H9 (cell line): ENCODE measurements around the gene AIFM2. TPM values are rescaled to one million over a fixed set of nuclear protein-coding genes. Genes with fewer than 3 reads are reported as not detected.
A peak's percentile ranks its signal among the peaks of the same experiment; 100 is the strongest.

Experiments
- DNase-seq: peaks from one replicate; pipeline ENCODE4 v3.0.0-alpha.2; 2017
- H2AFZ ChIP-seq: one replicate; pipeline ENCODE4 v1.6.1; 2013; ENCODE audit warnings: mild to moderate bottlenecking, low read length, control low read depth, moderate library complexity
- H2AK5ac ChIP-seq: 2 replicates; pipeline ENCODE4 v1.6.1; 2013; ENCODE audit warnings: low read length, control low read depth, mixed read lengths; ENCODE audit not compliant: insufficient read length
- H2BK120ac ChIP-seq: one replicate; pipeline ENCODE4 v1.6.1; 2013; ENCODE audit warnings: low read depth, mild to moderate bottlenecking, low read length, control low read depth, inconsistent platforms; ENCODE audit not compliant: poor library complexity, severe bottlenecking
- H2BK12ac ChIP-seq: 2 replicates; pipeline ENCODE4 v1.6.1; 2013; ENCODE audit warnings: low read length, control low read depth, mixed read lengths, low read depth; ENCODE audit not compliant: insufficient read length
- H2BK15ac ChIP-seq: 2 replicates; pipeline ENCODE4 v1.6.1; 2013; ENCODE audit warnings: low read depth, low read length, control low read depth
- H2BK20ac ChIP-seq: one replicate; pipeline ENCODE4 v1.6.1; 2013; ENCODE audit warnings: low read depth, mild to moderate bottlenecking, low read length, control low read depth, inconsistent platforms; ENCODE audit not compliant: poor library complexity, severe bottlenecking
- H2BK5ac ChIP-seq: 2 replicates; pipeline ENCODE4 v1.6.1; 2013; ENCODE audit warnings: low read length, control low read depth, mixed read lengths; ENCODE audit not compliant: insufficient read length
- H3K14ac ChIP-seq: 2 replicates; pipeline ENCODE4 v1.6.1; 2013; ENCODE audit warnings: low read length, control low read depth; ENCODE audit not compliant: insufficient read depth
- H3K18ac ChIP-seq: 2 replicates; pipeline ENCODE4 v1.6.1; 2013; ENCODE audit warnings: low read depth, mild to moderate bottlenecking, mixed read lengths, low read length, control low read depth; ENCODE audit not compliant: insufficient read length
- H3K23ac ChIP-seq: 2 replicates; pipeline ENCODE4 v1.6.1; 2013; ENCODE audit warnings: low read length, control low read depth, mixed read lengths, low read depth; ENCODE audit not compliant: insufficient read length
- H3K23me2 ChIP-seq: 2 replicates; pipeline ENCODE4 v1.6.1; 2013; ENCODE audit warnings: low read depth, mild to moderate bottlenecking, mixed read lengths, low read length, control low read depth; ENCODE audit not compliant: insufficient read length, poor library complexity, severe bottlenecking
- H3K27ac ChIP-seq: 2 replicates; pipeline ENCODE4 v1.5.1; 2013; ENCODE audit warnings: low read length, control low read depth, mixed read lengths, low read depth; ENCODE audit not compliant: insufficient read length
- H3K27me3 ChIP-seq: 2 replicates; pipeline ENCODE4 v1.6.1; 2013; ENCODE audit warnings: low read length, control low read depth, inconsistent platforms; ENCODE audit not compliant: insufficient read depth
- H3K4ac ChIP-seq: 2 replicates; pipeline ENCODE4 v1.6.1; 2013; ENCODE audit warnings: low read depth, mild to moderate bottlenecking, control low read depth, inconsistent platforms, low read length, moderate library complexity
- H3K4me1 ChIP-seq: 2 replicates; pipeline ENCODE4 v1.6.1; 2013; ENCODE audit warnings: low read length, control low read depth, inconsistent platforms; ENCODE audit not compliant: insufficient read depth
- H3K4me2 ChIP-seq: 2 replicates; pipeline ENCODE4 v1.6.1; 2013; ENCODE audit warnings: low read length, control low read depth, mixed read lengths; ENCODE audit not compliant: insufficient read length, insufficient read depth
- H3K56ac ChIP-seq: 2 replicates; pipeline ENCODE4 v1.6.1; 2013; ENCODE audit warnings: low read depth, mild to moderate bottlenecking, mixed read lengths, low read length, control low read depth; ENCODE audit not compliant: insufficient read length
- H3K79me1 ChIP-seq: 2 replicates; pipeline ENCODE4 v1.6.1; 2013; ENCODE audit warnings: low read depth, mild to moderate bottlenecking, moderate library complexity, low read length, control low read depth, inconsistent platforms; ENCODE audit not compliant: insufficient read depth, poor library complexity, severe bottlenecking
- H3K79me2 ChIP-seq: 2 replicates; pipeline ENCODE4 v1.6.1; 2013; ENCODE audit warnings: low read length, control low read depth, inconsistent platforms; ENCODE audit not compliant: insufficient read depth
- H3K9ac ChIP-seq: 2 replicates; pipeline ENCODE4 v1.6.1; 2013; ENCODE audit warnings: low read length, control low read depth, mixed read lengths; ENCODE audit not compliant: insufficient read length; ENCODE audit errors: extremely low read depth
- H3K9me3 ChIP-seq: one replicate; pipeline ENCODE4 v1.6.1; 2013; ENCODE audit warnings: low read depth, low read length, inconsistent platforms; ENCODE audit not compliant: control insufficient read depth
- H3T11ph ChIP-seq: one replicate; pipeline ENCODE4 v1.6.1; 2013; ENCODE audit warnings: mild to moderate bottlenecking, low read length, control low read depth, inconsistent platforms
- H4K20me1 ChIP-seq: one replicate; pipeline ENCODE4 v1.6.1; 2013; ENCODE audit not compliant: control insufficient read depth, insufficient read length, insufficient read depth
- H4K5ac ChIP-seq: 2 replicates; pipeline ENCODE4 v1.6.1; 2013; ENCODE audit warnings: low read depth, mild to moderate bottlenecking, mixed read lengths, low read length, control low read depth; ENCODE audit not compliant: insufficient read length
- H4K8ac ChIP-seq: replicated peaks from 2 replicates; pipeline ENCODE4 v1.6.1; 2013; ENCODE audit warnings: low read length, control low read depth, mixed read lengths, low read depth; ENCODE audit not compliant: insufficient read length
- H4K91ac ChIP-seq: 2 replicates; pipeline ENCODE4 v1.6.1; 2013; ENCODE audit warnings: low read depth, mild to moderate bottlenecking, moderate library complexity, mixed read lengths, low read length, control low read depth; ENCODE audit not compliant: insufficient read length
- H3K27ac Mint-ChIP-seq, 3 experiments: 2 replicates in 2 of 3; 3 replicates in 1 of 3; pipeline ENCODE4 v1.8.0; 2020 to 2021; ENCODE audit warnings: mixed read lengths in 3 of 3, mild to moderate bottlenecking in 1 of 3, moderate library complexity in 1 of 3
- H3K27me3 Mint-ChIP-seq: 2 replicates; pipeline ENCODE4 v1.8.0; 2021; ENCODE audit warnings: low read depth, mild to moderate bottlenecking, moderate library complexity, mixed read lengths
- H3K36me3 Mint-ChIP-seq, 3 experiments: 2 replicates in 2 of 3; 3 replicates in 1 of 3; pipeline ENCODE4 v1.8.0; 2020 to 2021; ENCODE audit warnings: low read depth in 3 of 3, mixed read lengths in 3 of 3; ENCODE audit not compliant: insufficient read depth in 1 of 3
- H3K4me1 Mint-ChIP-seq, 2 experiments: 2 replicates each; pipeline ENCODE4 v1.8.0; 2020; ENCODE audit warnings: mixed read lengths in 2 of 2
- H3K4me3 Mint-ChIP-seq, 2 experiments: 2 replicates in 1 of 2; 3 replicates in 1 of 2; pipeline ENCODE4 v1.8.0; 2020 to 2021; ENCODE audit warnings: mild to moderate bottlenecking in 2 of 2, mixed read lengths in 2 of 2, moderate library complexity in 1 of 2
- H3K9me3 Mint-ChIP-seq, 2 experiments: 2 replicates in 1 of 2; 3 replicates in 1 of 2; pipeline ENCODE4 v1.8.0; 2020; ENCODE audit warnings: mild to moderate bottlenecking in 2 of 2, mixed read lengths in 2 of 2, moderate library complexity in 1 of 2
- WGBS: extraction: QIAGEN DNeasy Blood & Tissue Kit; methylation state at CpG from one replicate; pipeline ENCODE4 v1.1.7; 2013; ENCODE audit warnings: missing lambda C conversion rate, low lambda C conversion rate, mixed read lengths; ENCODE audit not compliant: insufficient read length; ENCODE audit errors: extremely low coverage; 5-methylcytosine and 5-hydroxymethylcytosine counted together
- total RNA-seq: library from RNA; stranded (reverse); gene quantifications from 2 replicates; pipeline ENCODE4 v1.2.1, GENCODE V29; 2021
- TF ChIP-seq, protein P1 (sequence below): fragments of 200-600 bp; sonication (generic); conservative IDR thresholded peaks from 3 replicates; pipeline ENCODE4 v1.8.0; 2021; ENCODE audit warnings: antibody characterized with exemption, mild to moderate bottlenecking

AIFM2 gene
- total RNA-seq, 1 experiment from 2014 or later = 5.3 TPM

DNA sequence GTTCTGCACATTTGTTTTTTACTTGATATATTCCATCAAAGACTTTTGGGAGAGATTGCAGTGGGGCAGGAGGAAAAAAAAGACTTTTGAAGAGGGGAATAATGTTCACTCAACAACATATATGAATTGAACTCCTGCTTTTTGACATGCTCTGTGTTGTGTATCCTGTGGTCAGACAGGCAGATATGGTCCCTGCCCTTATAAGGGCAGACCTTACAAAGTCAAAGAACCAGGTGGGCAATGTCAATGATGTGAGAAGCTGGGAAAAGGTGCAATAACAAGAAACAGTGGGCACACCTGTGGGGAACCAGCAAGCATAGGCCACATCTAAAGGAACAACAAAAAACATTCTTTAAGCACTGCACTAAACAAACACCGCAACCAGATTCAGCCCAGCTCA, 8.2 kb downstream of the AIFM2 start:
- Histone ChIP-seq H3K14ac (no peak overlapping the region), H3K27ac (no peak overlapping the region), H2BK15ac (peak overlapping the region; percentile 83; the same call in 1 of the 2 replicates), H2AFZ (no peak overlapping the region), H3K79me1 (no peaks in the 10 kb centered on the region), H3K4me1 (no peaks in the 10 kb centered on the region), H2BK120ac (no peak overlapping the region), H3K23me2 (no peaks in the 10 kb centered on the region), H2AK5ac (no peak overlapping the region), H4K5ac (no peak overlapping the region), H3T11ph (no peak overlapping the region), H4K91ac (no peak overlapping the region), H3K23ac (no peak overlapping the region), H3K79me2 (no peaks in the 10 kb centered on the region), H4K8ac (no peak overlapping the region), H3K9me3 (no peaks in the 10 kb centered on the region), H3K56ac (no peak overlapping the region), H3K9ac (no peak overlapping the region), H2BK5ac (no peak overlapping the region), H2BK20ac (no peak overlapping the region), H4K20me1 (no peaks in the 10 kb centered on the region), H3K4ac (no peak overlapping the region), H3K27me3 (no peaks in the 10 kb centered on the region), H3K18ac (no peak overlapping the region), H3K4me2 (no peak overlapping the region), H2BK12ac (no peak overlapping the region)
- no CpG with 5 or more reads among the region's 1 CpG for WGBS
- no peak overlapping the region for H3K4me3 Mint-ChIP-seq
- no peaks in the 10 kb centered on the region; a peak in 1 of 4 replicates for H3K4me1 Mint-ChIP-seq
- no peaks in the 10 kb centered on the region for H3K36me3 Mint-ChIP-seq
- no peak for DNase-seq
- H3K9me3 Mint-ChIP-seq = peaks cover 0 to 2% of the 10 kb centered on the region in 2 experiments; a peak in 2 of 5 replicates
- peaks cover 1% of the 10 kb centered on the region; the same call in 1 of the 2 replicates for H3K27me3 Mint-ChIP-seq
- TF ChIP-seq, protein P1, sequence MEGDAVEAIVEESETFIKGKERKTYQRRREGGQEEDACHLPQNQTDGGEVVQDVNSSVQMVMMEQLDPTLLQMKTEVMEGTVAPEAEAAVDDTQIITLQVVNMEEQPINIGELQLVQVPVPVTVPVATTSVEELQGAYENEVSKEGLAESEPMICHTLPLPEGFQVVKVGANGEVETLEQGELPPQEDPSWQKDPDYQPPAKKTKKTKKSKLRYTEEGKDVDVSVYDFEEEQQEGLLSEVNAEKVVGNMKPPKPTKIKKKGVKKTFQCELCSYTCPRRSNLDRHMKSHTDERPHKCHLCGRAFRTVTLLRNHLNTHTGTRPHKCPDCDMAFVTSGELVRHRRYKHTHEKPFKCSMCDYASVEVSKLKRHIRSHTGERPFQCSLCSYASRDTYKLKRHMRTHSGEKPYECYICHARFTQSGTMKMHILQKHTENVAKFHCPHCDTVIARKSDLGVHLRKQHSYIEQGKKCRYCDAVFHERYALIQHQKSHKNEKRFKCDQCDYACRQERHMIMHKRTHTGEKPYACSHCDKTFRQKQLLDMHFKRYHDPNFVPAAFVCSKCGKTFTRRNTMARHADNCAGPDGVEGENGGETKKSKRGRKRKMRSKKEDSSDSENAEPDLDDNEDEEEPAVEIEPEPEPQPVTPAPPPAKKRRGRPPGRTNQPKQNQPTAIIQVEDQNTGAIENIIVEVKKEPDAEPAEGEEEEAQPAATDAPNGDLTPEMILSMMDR = no peak
- no peak overlapping the region for H3K27ac Mint-ChIP-seq
